ENCODE data around the gene AKR1E2.
"Not testable (repeated sequence)": the region's sequence is repeated elsewhere in the genome, so short reads cannot be mapped to it uniquely, and the experiment has no call there.

The AKR1E2 gene

DNA sequence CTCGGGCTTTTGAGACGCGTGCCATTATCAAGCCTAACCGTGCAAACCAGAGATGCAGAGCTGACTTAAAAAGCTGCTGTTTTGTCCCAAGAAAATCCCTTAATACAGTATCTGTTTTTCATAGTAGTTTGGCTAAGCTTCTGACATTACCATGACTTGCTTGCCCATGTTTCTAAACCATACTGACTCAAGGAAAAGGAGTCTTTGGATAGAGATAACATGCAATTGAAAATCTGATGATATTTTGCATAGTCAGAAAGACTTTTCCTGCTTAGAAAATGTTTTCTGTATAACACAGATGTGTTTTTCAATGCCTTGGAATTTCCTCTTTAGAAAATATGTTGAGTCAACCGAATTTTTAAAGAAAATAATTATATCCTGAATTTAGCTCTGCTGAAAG is 21.5 kb upstream of the AKR1E2 start:
- Mint-ChIP-seq H3K27me3 (peaks cover 20% of the 10 kb centered on the region), H3K4me3 (no peak overlapping the region), H3K27ac (no peak overlapping the region), H3K4me1 (ENCODE audit: low read depth) (no peaks in the 10 kb centered on the region), H3K9me3 (no peaks in the 10 kb centered on the region), H3K36me3 (ENCODE audit: low read depth) (no peaks in the 10 kb centered on the region)
- no peak for DNase-seq

DNA sequence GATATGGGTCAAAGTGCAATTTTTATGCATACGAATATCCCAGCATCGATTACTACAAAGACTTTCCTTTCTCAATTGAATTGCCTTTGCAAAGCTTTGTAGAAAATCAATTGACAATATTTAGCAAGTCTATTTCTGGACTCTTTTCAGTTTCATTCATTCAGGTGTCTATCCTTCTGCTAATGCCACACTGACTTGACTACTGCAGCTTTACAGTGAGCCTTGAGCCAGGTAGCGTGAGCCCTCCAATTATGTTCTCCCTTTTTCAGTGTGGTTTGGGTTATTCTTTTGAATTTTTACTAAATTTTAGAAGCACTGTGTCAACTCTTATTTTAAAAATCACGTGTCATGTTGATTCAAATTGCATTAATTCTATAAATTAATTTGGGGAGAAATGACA is 19.5 kb upstream of the AKR1E2 start:
- DNase-seq = no peak
- Mint-ChIP-seq H3K4me3 (no peak overlapping the region), H3K9me3 (no peaks in the 10 kb centered on the region), H3K4me1 (ENCODE audit: low read depth) (no peaks in the 10 kb centered on the region), H3K27ac (no peak overlapping the region), H3K27me3 (peaks cover 16% of the 10 kb centered on the region), H3K36me3 (ENCODE audit: low read depth) (no peaks in the 10 kb centered on the region)

GRCh38 chr10:4807761-4808507 is 18.1 kb upstream of the AKR1E2 start:
- Mint-ChIP-seq H3K9me3 (no peaks in the 10 kb centered on the region), H3K36me3 (ENCODE audit: low read depth) (no peaks in the 10 kb centered on the region), H3K4me1 (ENCODE audit: low read depth) (no peaks in the 10 kb centered on the region), H3K27ac (no peak overlapping the region), H3K4me3 (no peak overlapping the region), H3K27me3 (peaks cover 19% of the 10 kb centered on the region)
- no peak for DNase-seq

- Mint-ChIP-seq H3K4me3 (no peak overlapping the region), H3K9me3 (no peaks in the 10 kb centered on the region), H3K27ac (no peak overlapping the region), H3K36me3 (ENCODE audit: low read depth) (no peaks in the 10 kb centered on the region), H3K27me3 (peaks cover 14% of the 10 kb centered on the region), H3K4me1 (ENCODE audit: low read depth) (no peaks in the 10 kb centered on the region)
- no peak for DNase-seq
These were observed 16.9 kb upstream of the AKR1E2 start for GRCh38 chr10:4809156-4809555.

DNA sequence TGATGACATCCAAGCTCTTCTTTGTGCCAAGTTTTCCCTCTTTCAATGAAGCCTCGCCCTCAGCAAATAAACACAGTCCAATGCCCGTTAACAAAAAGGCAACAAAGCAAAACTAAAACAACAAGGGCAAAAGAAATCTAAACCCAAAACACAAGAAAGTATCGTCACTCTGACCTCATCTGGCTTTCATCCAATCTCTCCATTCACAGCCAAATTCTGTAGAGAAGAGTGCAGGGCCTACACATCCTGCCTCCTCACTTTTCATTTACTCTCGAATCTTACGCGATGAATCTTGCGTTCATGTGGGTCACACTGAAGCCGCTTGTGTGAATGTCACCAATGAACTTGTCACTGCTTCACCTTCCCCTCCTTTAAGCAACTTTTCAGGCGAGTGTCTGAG is 15.9 kb upstream of the AKR1E2 start:
- H3K27me3 Mint-ChIP-seq = peaks cover 14% of the 10 kb centered on the region
- no peaks in the 10 kb centered on the region for H3K4me1 Mint-ChIP-seq (ENCODE audit: low read depth)
- no peaks in the 10 kb centered on the region for H3K36me3 Mint-ChIP-seq (ENCODE audit: low read depth)
- H3K27ac Mint-ChIP-seq = no peak overlapping the region
- no peak for DNase-seq
- H3K9me3 Mint-ChIP-seq = no peaks in the 10 kb centered on the region
- H3K4me3 Mint-ChIP-seq = no peak overlapping the region

DNA sequence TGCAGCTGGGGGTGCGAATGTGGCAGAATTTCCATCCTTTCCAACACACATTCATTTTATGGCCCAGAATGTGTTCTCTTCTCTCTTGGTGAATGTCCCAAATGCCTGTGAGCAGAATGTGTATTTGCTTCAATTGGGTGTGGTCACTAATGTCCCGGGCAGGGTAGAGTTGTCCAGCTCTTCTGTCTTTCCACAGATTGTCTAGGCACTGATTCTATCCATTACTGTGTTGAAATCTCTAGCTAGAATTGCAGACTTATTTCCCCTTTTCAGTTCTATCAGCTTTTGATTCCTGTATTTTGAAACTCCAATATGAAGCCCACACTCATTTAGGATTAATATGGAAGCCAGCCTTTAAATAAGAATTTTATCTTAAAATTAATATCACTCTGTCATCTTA is 14.0 kb upstream of the AKR1E2 start:
- Mint-ChIP-seq H3K27me3 (peaks cover 10% of the 10 kb centered on the region), H3K4me1 (ENCODE audit: low read depth) (no peaks in the 10 kb centered on the region), H3K4me3 (no peak overlapping the region), H3K27ac (no peak overlapping the region), H3K36me3 (ENCODE audit: low read depth) (no peaks in the 10 kb centered on the region), H3K9me3 (no peaks in the 10 kb centered on the region)
- no peak for DNase-seq

- Mint-ChIP-seq H3K27me3 (peaks cover 10% of the 10 kb centered on the region), H3K36me3 (ENCODE audit: low read depth) (no peaks in the 10 kb centered on the region), H3K9me3 (no peaks in the 10 kb centered on the region), H3K4me1 (ENCODE audit: low read depth) (no peaks in the 10 kb centered on the region), H3K27ac (no peak overlapping the region), H3K4me3 (no peak overlapping the region)
- DNase-seq = no peak
These were observed 13.0 kb upstream of the AKR1E2 start for GRCh38 chr10:4813023-4813422.

DNA sequence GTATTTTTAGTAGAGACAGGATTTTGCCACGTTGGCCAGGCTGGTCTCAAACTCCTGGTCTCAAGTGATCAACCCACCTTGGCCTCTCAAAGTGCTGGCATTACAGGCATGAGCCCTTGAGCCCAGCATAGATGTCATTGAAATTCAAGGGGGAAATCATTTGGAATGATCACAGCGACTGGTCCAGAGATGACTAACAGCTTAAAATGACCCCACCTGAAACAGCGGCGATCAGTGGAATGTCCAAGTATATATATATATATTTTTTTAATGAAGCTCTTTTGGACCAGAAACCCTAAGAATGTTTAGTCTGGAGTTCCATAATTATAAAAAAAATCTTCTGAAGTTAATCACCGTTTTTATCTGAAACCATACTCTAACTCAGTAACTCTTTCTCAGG is 12.5 kb upstream of the AKR1E2 start:
- H3K36me3 Mint-ChIP-seq (ENCODE audit: low read depth) = no peaks in the 10 kb centered on the region
- no peak overlapping the region for H3K4me3 Mint-ChIP-seq
- no peak for DNase-seq
- peaks cover 7% of the 10 kb centered on the region for H3K27me3 Mint-ChIP-seq
- H3K4me1 Mint-ChIP-seq (ENCODE audit: low read depth) = no peaks in the 10 kb centered on the region
- no peaks in the 10 kb centered on the region for H3K9me3 Mint-ChIP-seq
- H3K27ac Mint-ChIP-seq = no peak overlapping the region

DNA sequence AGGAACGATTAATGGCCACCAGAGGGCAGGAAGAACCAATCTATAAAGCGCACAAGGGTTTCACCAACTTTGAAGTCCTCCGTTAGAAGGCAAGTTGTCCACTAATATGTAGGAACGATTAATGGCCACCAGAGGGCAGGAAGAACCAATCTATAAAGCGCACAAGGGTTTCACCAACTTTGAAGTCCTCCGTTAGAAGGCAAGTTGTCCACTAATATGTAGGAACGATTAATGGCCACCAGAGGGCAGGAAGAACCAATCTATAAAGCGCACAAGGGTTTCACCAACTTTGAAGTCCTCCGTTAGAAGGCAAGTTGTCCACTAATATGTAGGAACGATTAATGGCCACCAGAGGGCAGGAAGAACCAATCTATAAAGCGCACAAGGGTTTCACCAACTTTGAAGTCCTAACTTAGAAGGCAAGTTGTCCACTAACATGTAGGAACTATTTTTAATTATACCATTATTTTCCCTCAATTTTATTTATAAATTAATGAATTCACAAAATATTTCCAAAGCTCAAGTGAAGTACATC is 10.3 kb upstream of the AKR1E2 start:
- H3K27me3 Mint-ChIP-seq = peaks cover 21% of the 10 kb centered on the region
- H3K9me3 Mint-ChIP-seq; H3K4me1 Mint-ChIP-seq (ENCODE audit: low read depth): not testable (repeated sequence)

DNA sequence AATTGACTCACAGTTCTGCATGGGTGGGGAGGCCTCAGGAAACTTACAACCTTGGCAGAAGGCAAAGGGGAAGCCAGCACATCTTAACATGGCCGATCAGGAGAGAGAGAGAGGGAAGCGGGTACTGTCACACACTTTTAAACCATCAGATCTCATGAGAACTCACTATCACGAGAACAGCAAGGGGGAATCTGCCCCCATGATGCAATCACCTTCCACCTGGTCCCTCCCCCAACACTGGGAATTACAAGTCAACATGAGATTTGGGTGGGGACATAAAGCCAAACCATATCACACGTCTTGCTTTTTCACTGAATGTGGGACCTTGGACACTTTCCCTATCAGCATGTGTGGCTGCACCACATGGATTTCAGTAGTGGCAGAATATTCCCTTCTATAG is 9.0 kb upstream of the AKR1E2 start:
- Mint-ChIP-seq H3K27me3 (peaks cover 29% of the 10 kb centered on the region), H3K4me3 (no peak overlapping the region), H3K27ac (no peak overlapping the region), H3K9me3 (no peaks in the 10 kb centered on the region), H3K4me1 (ENCODE audit: low read depth) (no peaks in the 10 kb centered on the region), H3K36me3 (ENCODE audit: low read depth) (no peaks in the 10 kb centered on the region)
- no peak for DNase-seq

More for the DNA sequence above, 10.3 kb upstream of the AKR1E2 start:
- DNase-seq; H3K4me3 Mint-ChIP-seq; H3K27ac Mint-ChIP-seq; H3K36me3 Mint-ChIP-seq (ENCODE audit: low read depth): not testable (repeated sequence)

GRCh38 chr10:4819067-4819466 is 6.9 kb upstream of the AKR1E2 start:
- Mint-ChIP-seq H3K4me1 (ENCODE audit: low read depth) (no peaks in the 10 kb centered on the region), H3K9me3 (no peaks in the 10 kb centered on the region)

GRCh38 chr10:4819707-4820106 is 6.3 kb upstream of the AKR1E2 start:
- Mint-ChIP-seq H3K27ac (no peak overlapping the region), H3K27me3 (peaks cover 37% of the 10 kb centered on the region), H3K4me1 (ENCODE audit: low read depth) (no peaks in the 10 kb centered on the region), H3K36me3 (ENCODE audit: low read depth) (no peaks in the 10 kb centered on the region), H3K4me3 (no peak overlapping the region), H3K9me3 (no peaks in the 10 kb centered on the region)
- DNase-seq = no peak

More at GRCh38 chr10:4819067-4819466, 6.9 kb upstream of the AKR1E2 start:
- no peak for DNase-seq
- Mint-ChIP-seq H3K36me3 (ENCODE audit: low read depth) (no peaks in the 10 kb centered on the region), H3K4me3 (no peak overlapping the region), H3K27ac (no peak overlapping the region), H3K27me3 (peaks cover 33% of the 10 kb centered on the region)

GRCh38 chr10:4820804-4821401 is 5.1 kb upstream of the AKR1E2 start:
- peaks cover 45% of the 10 kb centered on the region for H3K27me3 Mint-ChIP-seq
- peaks cover 2% of the 10 kb centered on the region for H3K4me1 Mint-ChIP-seq (ENCODE audit: low read depth)
- no peak for DNase-seq
- H3K36me3 Mint-ChIP-seq (ENCODE audit: low read depth) = no peaks in the 10 kb centered on the region
- H3K4me3 Mint-ChIP-seq = no peak overlapping the region
- no peak overlapping the region for H3K27ac Mint-ChIP-seq
- peaks cover 2% of the 10 kb centered on the region for H3K9me3 Mint-ChIP-seq

GRCh38 chr10:4822208-4822607 is 3.8 kb upstream of the AKR1E2 start:
- Mint-ChIP-seq H3K27ac (no peak overlapping the region), H3K9me3 (peaks cover 3% of the 10 kb centered on the region), H3K4me3 (no peak overlapping the region), H3K4me1 (ENCODE audit: low read depth) (peaks cover 10% of the 10 kb centered on the region), H3K27me3 (peaks cover 52% of the 10 kb centered on the region), H3K36me3 (ENCODE audit: low read depth) (no peaks in the 10 kb centered on the region)
- no peak for DNase-seq

DNA sequence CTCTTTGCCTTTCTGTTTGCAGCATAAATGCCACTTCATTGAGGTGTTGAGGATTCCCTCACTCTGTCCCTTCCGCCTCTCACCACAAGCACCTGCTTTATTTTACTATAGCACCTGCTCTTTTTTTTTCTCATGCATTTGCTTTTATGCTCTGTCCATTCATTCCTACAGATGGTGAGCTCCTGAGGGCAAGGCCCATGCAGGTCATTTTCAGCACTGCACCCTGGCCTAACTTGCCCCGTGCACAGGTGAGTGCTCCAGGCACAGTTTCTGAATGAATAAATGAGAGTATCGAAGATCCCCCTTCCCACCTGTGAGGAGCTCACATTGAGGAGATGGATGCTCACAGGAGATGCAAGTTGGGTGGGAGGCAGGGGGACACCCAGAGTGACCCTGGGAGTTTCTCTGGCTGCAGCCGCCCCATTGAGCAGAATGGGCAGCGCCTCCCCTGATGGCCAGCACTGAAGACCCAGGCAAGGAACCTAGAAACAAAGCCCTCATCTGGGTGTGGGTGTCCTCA is 1.2 kb upstream of the AKR1E2 start:
- Mint-ChIP-seq H3K27me3 (peaks cover 58% of the 10 kb centered on the region), H3K9me3 (peaks cover 3% of the 10 kb centered on the region), H3K36me3 (ENCODE audit: low read depth) (no peaks in the 10 kb centered on the region), H3K4me1 (ENCODE audit: low read depth) (peaks cover 17% of the 10 kb centered on the region), H3K4me3 (no peak overlapping the region), H3K27ac (no peak overlapping the region)
- DNase-seq = no peak

Measured in activated T-cell treated with anti-CD3 and anti-CD28 coated beads, Interleukin-2, amount 50 U/mL, for 24 hours (primary cell).